SK-N-SH treated with all-trans-retinoic acid at 6 μM for 48 hours (cell line): ENCODE results near the gene TAF4B.
A peak's percentile ranks its signal among the peaks of the same experiment; 100 is the strongest.

ENCODE experiments used
- ATAC-seq: fragments of 200-7000 bp; cut with Tn5 transposase; 3 replicates; pipeline ENCODE4 v1.9.1; 2020; ENCODE audit warnings: mild to moderate bottlenecking, moderate library complexity
- BACH2 ChIP-seq: fragments of 250-450 bp; sonication (Bioruptor Pico); IDR thresholded peaks from 2 replicates; pipeline ENCODE4 v1.9.0; 2021; ENCODE audit warnings: mild to moderate bottlenecking, borderline replicate concordance
- CREB5 ChIP-seq: fragments of 250-450 bp; sonication (Bioruptor Pico); IDR thresholded peaks from 2 replicates; pipeline ENCODE4 v1.5.1; 2020; ENCODE audit warnings: low read depth, mild to moderate bottlenecking, moderate library complexity
- CSDC2 ChIP-seq: fragments of 250-450 bp; sonication (Bioruptor Pico); IDR thresholded peaks from 2 replicates; pipeline ENCODE4 v1.5.0; 2020; ENCODE audit warnings: mild to moderate bottlenecking, moderate library complexity
- CSRNP3 ChIP-seq: fragments of 250-450 bp; sonication (Bioruptor Pico); IDR thresholded peaks from 2 replicates; pipeline ENCODE4 v1.5.1; 2021; ENCODE audit warnings: mild to moderate bottlenecking, moderate library complexity
- ESRRG ChIP-seq: fragments of 250-450 bp; sonication (Bioruptor Pico); IDR thresholded peaks from 2 replicates; pipeline ENCODE4 v1.6.1; 2021; ENCODE audit warnings: mild to moderate bottlenecking
- GLIS3 ChIP-seq: fragments of 250-450 bp; sonication (Bioruptor Pico); IDR thresholded peaks from 2 replicates; pipeline ENCODE4 v1.5.0; 2020; ENCODE audit warnings: mild to moderate bottlenecking, moderate library complexity
- ISL1 ChIP-seq: fragments of 250-450 bp; sonication (Bioruptor Pico); IDR thresholded peaks from 2 replicates; pipeline ENCODE4 v2.1.2; 2022; ENCODE audit warnings: mild to moderate bottlenecking, moderate library complexity
- OSR1 ChIP-seq: fragments of 250-450 bp; sonication (Bioruptor Pico); IDR thresholded peaks from 2 replicates; pipeline ENCODE4 v1.8.0; 2022; ENCODE audit warnings: moderate library complexity, mild to moderate bottlenecking, inconsistent platforms
- PATZ1 ChIP-seq: fragments of 250-450 bp; sonication (Bioruptor Pico); IDR thresholded peaks from 2 replicates; pipeline ENCODE4 v1.8.0; 2020; ENCODE audit warnings: mild to moderate bottlenecking, moderate library complexity, borderline replicate concordance
- RARB ChIP-seq: fragments of 250-450 bp; sonication (Bioruptor Pico); IDR thresholded peaks from 2 replicates; pipeline ENCODE4 v1.8.0; 2021; ENCODE audit warnings: mild to moderate bottlenecking, moderate library complexity
- SNAI2 ChIP-seq: fragments of 250-450 bp; sonication (Bioruptor Pico); IDR thresholded peaks from 2 replicates; pipeline ENCODE4 v1.5.0; 2020; ENCODE audit warnings: mild to moderate bottlenecking, moderate library complexity
- TCF4 ChIP-seq: fragments of 250-450 bp; sonication (Bioruptor Pico); IDR thresholded peaks from 2 replicates; pipeline ENCODE4 v1.8.0; 2021; ENCODE audit warnings: mild to moderate bottlenecking, moderate library complexity, borderline replicate concordance
- TOX ChIP-seq: fragments of 250-450 bp; sonication (Bioruptor Pico); IDR thresholded peaks from 2 replicates; pipeline ENCODE4 v1.8.0; 2021; ENCODE audit warnings: mild to moderate bottlenecking, moderate library complexity, borderline replicate concordance
- ZFP3 ChIP-seq: fragments of 250-450 bp; sonication (Bioruptor Pico); IDR thresholded peaks from 2 replicates; pipeline ENCODE4 v1.5.0; 2020; ENCODE audit warnings: mild to moderate bottlenecking, moderate library complexity
- ZNF565 ChIP-seq: fragments of 450-650 bp; formaldehyde crosslinking; conservative IDR thresholded peaks from 2 replicates; pipeline ENCODE4 v1.5.0; 2020; ENCODE audit warnings: low read depth, mild to moderate bottlenecking, moderate library complexity
- ZNF70 ChIP-seq: fragments of 450-650 bp; formaldehyde crosslinking; IDR thresholded peaks from 2 replicates; pipeline ENCODE4 v1.5.0; 2020; ENCODE audit warnings: mild to moderate bottlenecking, moderate library complexity
- ZNF8 ChIP-seq: fragments of 450-650 bp; formaldehyde crosslinking; IDR thresholded peaks from 2 replicates; pipeline ENCODE4 v1.5.0; 2020; ENCODE audit warnings: mild to moderate bottlenecking, moderate library complexity
- TF ChIP-seq, protein P1 (sequence below): fragments of 250-450 bp; sonication (Bioruptor Pico); IDR thresholded peaks from 2 replicates; pipeline ENCODE4 v1.5.0; 2020; ENCODE audit warnings: mild to moderate bottlenecking, moderate library complexity
- TF ChIP-seq, protein P2 (sequence below): fragments of 250-450 bp; sonication (Bioruptor Pico); IDR thresholded peaks from 2 replicates; pipeline ENCODE4 v1.8.0; 2021; ENCODE audit warnings: low read depth, mild to moderate bottlenecking, moderate library complexity, borderline replicate concordance

The TAF4B gene

GRCh38 chr18:26335156-26335555, 108.9 kb downstream of the TAF4B start:
- no peak for ATAC-seq
- TF ChIP-seq ZNF565 (CRISPR knock-in tag), result no peak
- no peak for TF ChIP-seq CREB5 (CRISPR knock-in tag)
- TF ChIP-seq CSDC2 (CRISPR knock-in tag), result no peak
- TF ChIP-seq ZNF8 (CRISPR knock-in tag), result no peak
- no peak for TF ChIP-seq ISL1 (CRISPR knock-in tag)
- no peak for TF ChIP-seq GLIS3
- no peak for TF ChIP-seq TOX
- no peak for TF ChIP-seq ZNF70 (CRISPR knock-in tag)
- TF ChIP-seq OSR1, result no peak
- no peak for TF ChIP-seq ZFP3 (CRISPR knock-in tag)
- TF ChIP-seq RARB (CRISPR knock-in tag), result no peak
- TF ChIP-seq TCF4 (CRISPR knock-in tag), result no peak
- TF ChIP-seq SNAI2 (CRISPR knock-in tag), result no peak
- TF ChIP-seq BACH2, result no peak

DNA sequence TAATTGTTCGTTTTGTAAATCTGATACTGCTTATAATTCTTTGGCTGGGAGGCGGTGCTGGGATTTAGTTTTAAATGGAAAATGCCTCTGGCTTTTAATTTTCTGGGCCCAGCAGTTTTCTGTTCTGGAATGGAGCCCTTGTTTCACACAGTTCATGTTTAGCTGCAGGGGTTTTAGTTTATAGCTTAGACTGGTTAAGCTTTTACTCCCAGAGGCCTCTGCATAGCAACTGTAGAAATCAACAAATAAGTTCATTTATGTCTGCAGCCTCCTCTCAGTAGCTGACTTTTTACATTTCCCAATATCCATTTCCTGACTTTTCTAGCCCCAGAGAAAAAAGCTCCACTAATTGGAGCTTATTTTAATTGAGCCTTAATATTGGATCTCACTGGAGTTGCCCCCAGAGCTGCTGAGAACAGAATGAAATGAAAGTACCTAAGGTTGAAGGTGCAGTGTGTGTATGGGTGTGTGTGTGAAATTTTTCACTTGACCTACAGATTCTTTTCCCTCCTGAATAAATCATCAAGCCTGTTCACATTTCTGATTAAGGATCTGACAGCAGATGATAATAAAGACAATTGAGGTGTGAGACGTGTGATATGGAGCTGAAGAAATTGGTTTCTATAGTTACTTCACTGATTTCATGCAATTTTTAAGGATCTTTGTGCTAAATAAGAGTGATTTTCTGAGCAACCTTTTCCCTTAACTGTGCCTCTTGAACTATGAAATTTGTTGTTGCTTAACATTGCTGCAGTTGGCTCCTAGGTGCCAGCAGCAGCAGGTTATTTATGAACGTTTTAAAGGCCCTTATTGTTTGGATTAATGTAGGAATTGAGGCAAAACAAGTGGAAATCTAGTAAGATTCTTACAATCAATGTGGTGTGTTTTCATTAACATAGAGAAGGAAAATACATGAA, 109.6 kb downstream of the TAF4B start:
- TF ChIP-seq ESRRG (CRISPR knock-in tag) (no peak), TCF4 (CRISPR knock-in tag) (0 out of 2 replicates have a peak, but pooled peaks have one; percentile 15)
- peak; percentile 62; the same call in 1 of the 3 replicates for ATAC-seq

DNA sequence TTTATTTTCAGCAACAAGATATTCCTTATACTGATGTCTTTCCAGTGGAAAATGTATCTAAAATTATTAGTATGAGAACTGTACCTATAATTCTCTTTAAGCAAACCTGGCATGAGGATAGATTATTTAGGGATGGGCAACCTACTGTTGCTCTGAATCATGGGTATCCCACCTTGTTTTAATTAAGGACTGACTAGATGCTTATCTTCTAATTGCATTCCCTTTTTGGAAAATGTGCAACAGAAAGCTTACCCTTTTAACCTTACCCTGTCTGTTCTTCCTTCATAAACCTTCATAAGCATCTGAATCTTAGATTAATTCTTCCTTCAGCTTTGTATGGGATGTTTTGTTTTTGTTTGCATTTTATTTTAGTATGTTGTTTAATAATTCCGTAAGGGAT, 110.3 kb downstream of the TAF4B start:
- no peak for TF ChIP-seq GLIS3
- TF ChIP-seq, protein P1, sequence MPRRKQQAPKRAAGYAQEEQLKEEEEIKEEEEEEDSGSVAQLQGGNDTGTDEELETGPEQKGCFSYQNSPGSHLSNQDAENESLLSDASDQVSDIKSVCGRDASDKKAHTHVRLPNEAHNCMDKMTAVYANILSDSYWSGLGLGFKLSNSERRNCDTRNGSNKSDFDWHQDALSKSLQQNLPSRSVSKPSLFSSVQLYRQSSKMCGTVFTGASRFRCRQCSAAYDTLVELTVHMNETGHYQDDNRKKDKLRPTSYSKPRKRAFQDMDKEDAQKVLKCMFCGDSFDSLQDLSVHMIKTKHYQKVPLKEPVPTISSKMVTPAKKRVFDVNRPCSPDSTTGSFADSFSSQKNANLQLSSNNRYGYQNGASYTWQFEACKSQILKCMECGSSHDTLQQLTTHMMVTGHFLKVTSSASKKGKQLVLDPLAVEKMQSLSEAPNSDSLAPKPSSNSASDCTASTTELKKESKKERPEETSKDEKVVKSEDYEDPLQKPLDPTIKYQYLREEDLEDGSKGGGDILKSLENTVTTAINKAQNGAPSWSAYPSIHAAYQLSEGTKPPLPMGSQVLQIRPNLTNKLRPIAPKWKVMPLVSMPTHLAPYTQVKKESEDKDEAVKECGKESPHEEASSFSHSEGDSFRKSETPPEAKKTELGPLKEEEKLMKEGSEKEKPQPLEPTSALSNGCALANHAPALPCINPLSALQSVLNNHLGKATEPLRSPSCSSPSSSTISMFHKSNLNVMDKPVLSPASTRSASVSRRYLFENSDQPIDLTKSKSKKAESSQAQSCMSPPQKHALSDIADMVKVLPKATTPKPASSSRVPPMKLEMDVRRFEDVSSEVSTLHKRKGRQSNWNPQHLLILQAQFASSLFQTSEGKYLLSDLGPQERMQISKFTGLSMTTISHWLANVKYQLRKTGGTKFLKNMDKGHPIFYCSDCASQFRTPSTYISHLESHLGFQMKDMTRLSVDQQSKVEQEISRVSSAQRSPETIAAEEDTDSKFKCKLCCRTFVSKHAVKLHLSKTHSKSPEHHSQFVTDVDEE (CRISPR knock-in tag), result peak; percentile 61; the same call in 1 of the 2 replicates
- no peak for TF ChIP-seq PATZ1 (CRISPR knock-in tag)
- TF ChIP-seq TCF4 (CRISPR knock-in tag), result peak; percentile 89
- TF ChIP-seq, protein P2, sequence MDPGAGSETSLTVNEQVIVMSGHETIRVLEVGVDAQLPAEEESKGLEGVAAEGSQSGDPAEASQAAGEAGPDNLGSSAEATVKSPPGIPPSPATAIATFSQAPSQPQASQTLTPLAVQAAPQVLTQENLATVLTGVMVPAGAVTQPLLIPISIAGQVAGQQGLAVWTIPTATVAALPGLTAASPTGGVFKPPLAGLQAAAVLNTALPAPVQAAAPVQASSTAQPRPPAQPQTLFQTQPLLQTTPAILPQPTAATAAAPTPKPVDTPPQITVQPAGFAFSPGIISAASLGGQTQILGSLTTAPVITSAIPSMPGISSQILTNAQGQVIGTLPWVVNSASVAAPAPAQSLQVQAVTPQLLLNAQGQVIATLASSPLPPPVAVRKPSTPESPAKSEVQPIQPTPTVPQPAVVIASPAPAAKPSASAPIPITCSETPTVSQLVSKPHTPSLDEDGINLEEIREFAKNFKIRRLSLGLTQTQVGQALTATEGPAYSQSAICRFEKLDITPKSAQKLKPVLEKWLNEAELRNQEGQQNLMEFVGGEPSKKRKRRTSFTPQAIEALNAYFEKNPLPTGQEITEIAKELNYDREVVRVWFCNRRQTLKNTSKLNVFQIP, result no peak
- TF ChIP-seq, all 23 proteins: peak for 2
- ATAC-seq, result no peak; the same call in 2 of the 3 replicates

DNA sequence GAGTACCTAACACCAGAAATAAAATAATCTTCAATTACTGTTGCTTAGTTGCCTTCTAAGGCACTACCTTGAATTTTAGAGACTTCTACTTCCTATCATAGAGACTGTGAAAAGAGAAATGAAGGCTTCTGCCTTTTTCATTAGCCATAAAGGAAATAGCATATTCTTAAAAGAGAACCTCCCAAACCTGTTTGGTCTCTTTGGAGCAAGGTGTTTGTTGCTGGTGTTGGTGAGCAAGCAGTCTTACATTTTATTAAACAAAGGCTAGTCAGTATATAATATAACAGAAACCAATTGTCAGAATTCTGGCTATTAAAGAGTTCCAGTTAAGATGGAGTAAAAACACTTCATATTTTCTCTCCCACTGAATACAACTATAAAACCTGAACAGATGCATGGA, 116.4 kb downstream of the TAF4B start:
- no peak for ATAC-seq
- no peak for TF ChIP-seq CSRNP3 (CRISPR knock-in tag)
- no peak for TF ChIP-seq ISL1 (CRISPR knock-in tag)
